ENCODE data around the gene ATXN1L.
"Not testable (repeated sequence)": the region's sequence is repeated elsewhere in the genome, so short reads cannot be mapped to it uniquely, and the experiment has no call there.

ATXN1L gene

DNA sequence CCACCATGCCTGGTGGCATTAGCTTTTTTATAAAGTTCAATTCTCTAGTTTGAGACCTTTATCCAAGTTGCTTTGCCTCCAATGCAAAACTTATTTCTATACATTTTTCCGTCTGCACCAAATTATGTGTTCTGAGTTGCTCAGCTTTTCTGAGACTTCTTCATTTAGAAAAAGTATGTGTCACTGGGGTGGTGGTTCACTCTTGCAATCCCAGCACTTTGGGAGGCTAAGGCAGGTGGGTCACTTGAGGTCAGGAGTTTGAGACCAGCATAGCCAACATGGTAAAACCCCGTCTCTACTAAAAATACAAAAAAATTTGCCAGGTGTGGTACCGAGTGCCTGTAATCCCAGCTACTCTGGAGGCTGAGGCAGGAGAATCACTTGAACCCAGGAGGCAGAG lies 14.1 kb upstream of the ATXN1L start:
- not testable (repeated sequence) for H3K27ac ChIP-seq (ENCODE audit: low read depth, low read length); H3K9me3 ChIP-seq (ENCODE audit: low read length); H3K4me1 ChIP-seq (ENCODE audit: insufficient read depth, low read length); H3K9ac ChIP-seq (ENCODE audit: low read length); H3K36me3 ChIP-seq (ENCODE audit: insufficient read depth, low read length); H3K27me3 ChIP-seq (ENCODE audit: control insufficient read depth in 1 of 2, insufficient read depth in 2 of 2, low read length in 2 of 2); H3K4me3 ChIP-seq (ENCODE audit: low read depth in 1 of 2, low read length in 2 of 2)

DNA sequence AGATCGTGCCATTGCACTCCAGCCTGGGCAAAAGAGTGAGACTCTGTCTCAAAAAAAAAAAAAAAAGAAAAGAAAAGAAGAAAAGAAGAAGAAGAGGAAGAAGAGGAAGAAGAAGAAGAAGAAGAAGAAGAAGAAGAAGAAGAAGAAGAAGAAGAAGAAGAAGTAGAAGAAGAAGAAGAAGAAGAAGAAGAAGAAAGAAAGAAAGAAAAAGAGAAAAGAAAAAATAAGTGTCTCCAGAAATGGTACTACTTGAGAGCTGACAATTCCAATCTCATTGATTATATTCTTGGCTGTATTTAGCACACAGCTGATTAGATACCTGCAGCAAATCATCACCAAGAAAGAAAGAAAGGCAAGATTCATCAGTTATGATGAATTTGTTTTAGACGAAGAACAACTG lies 13.7 kb upstream of the ATXN1L start:
- H3K9me3 ChIP-seq (ENCODE audit: low read length); H3K9ac ChIP-seq (ENCODE audit: low read length); H3K27ac ChIP-seq (ENCODE audit: low read depth, low read length); H3K4me1 ChIP-seq (ENCODE audit: insufficient read depth, low read length); H3K4me3 ChIP-seq (ENCODE audit: low read depth in 1 of 2, low read length in 2 of 2); H3K27me3 ChIP-seq (ENCODE audit: control insufficient read depth in 1 of 2, insufficient read depth in 2 of 2, low read length in 2 of 2); H3K36me3 ChIP-seq (ENCODE audit: insufficient read depth, low read length): not testable (repeated sequence)

DNA sequence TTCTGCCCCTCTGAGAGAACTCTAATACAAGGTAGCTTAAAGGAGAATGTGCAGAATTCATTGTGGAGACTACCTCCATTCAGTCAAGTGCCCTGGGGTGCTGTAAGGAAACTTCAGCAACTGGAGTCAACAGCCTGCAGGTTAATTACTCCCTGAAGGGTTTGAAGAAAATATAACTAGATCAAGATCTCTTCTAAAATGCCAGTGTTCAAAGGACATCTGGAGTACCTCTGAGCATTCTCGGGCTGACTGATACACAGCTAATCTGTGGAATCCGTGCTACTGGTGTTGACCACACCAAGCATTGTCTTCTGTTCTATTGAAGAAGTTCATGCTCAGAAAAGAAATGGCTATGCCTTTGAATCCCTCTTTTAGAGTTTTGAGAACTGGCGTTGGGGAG lies 11.5 kb upstream of the ATXN1L start:
- no peaks in the 10 kb centered on the region for H3K27me3 ChIP-seq (ENCODE audit: control insufficient read depth in 1 of 2, insufficient read depth in 2 of 2, low read length in 2 of 2)
- no peaks in the 10 kb centered on the region for H3K9me3 ChIP-seq (ENCODE audit: low read length)
- H3K36me3 ChIP-seq (ENCODE audit: insufficient read depth, low read length) = no peaks in the 10 kb centered on the region
- H3K4me3 ChIP-seq (ENCODE audit: low read depth in 1 of 2, low read length in 2 of 2) = no peak overlapping the region
- H3K4me1 ChIP-seq (ENCODE audit: insufficient read depth, low read length) = no peaks in the 10 kb centered on the region
- H3K27ac ChIP-seq (ENCODE audit: low read depth, low read length) = no peak overlapping the region
- H3K9ac ChIP-seq (ENCODE audit: low read length) = no peak overlapping the region

DNA sequence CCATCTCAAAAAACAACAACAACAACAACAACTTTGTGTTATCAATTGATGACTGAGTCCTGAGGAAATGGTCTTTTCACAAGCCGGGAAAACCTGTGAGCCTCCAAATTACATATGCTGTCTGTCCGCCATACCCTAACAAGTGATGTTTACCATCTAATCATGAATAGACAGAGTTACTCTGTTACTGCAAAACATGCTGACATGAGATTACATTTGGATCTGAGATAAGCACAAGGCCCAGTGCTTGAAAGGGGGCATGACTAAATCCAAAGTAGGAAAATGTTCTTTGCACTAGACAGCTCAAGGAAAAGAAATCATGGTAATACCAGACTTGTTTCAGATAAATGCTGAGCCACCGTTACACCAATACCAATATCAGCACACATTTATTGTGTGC lies 8.6 kb upstream of the ATXN1L start:
- no peak overlapping the region for H3K9ac ChIP-seq (ENCODE audit: low read length)
- no peak overlapping the region for H3K27ac ChIP-seq (ENCODE audit: low read depth, low read length)
- H3K36me3 ChIP-seq (ENCODE audit: insufficient read depth, low read length) = no peaks in the 10 kb centered on the region
- H3K4me3 ChIP-seq (ENCODE audit: low read depth in 1 of 2, low read length in 2 of 2) = no peak overlapping the region
- H3K27me3 ChIP-seq (ENCODE audit: control insufficient read depth in 1 of 2, insufficient read depth in 2 of 2, low read length in 2 of 2) = no peaks in the 10 kb centered on the region
- no peaks in the 10 kb centered on the region for H3K4me1 ChIP-seq (ENCODE audit: insufficient read depth, low read length)
- H3K9me3 ChIP-seq (ENCODE audit: low read length) = no peaks in the 10 kb centered on the region

DNA sequence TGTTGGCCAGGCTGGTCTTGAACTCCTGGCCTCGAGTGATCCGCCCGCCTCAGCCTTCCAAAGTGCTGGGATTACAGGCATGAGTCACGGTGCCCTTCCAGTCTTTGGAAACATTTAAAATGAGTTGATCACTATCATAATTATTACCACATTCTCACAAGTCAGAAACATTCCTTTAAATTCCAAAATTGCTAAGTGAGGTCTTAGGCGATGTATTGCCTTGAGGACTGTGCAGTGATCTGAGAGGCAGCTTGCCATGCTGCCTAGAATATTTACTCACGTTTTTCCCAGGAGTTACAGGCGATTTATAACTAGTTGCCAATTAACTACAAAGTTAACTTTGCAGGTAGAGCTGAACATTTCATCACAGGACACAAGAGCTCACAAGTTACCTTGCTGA lies 5.7 kb upstream of the ATXN1L start:
- H3K4me1 ChIP-seq (ENCODE audit: insufficient read depth, low read length) = no peaks in the 10 kb centered on the region
- no peaks in the 10 kb centered on the region for H3K36me3 ChIP-seq (ENCODE audit: insufficient read depth, low read length)
- H3K4me3 ChIP-seq (ENCODE audit: low read depth in 1 of 2, low read length in 2 of 2) = no peak overlapping the region
- no peak overlapping the region for H3K9ac ChIP-seq (ENCODE audit: low read length)
- no peaks in the 10 kb centered on the region for H3K9me3 ChIP-seq (ENCODE audit: low read length)
- H3K27me3 ChIP-seq (ENCODE audit: control insufficient read depth in 1 of 2, insufficient read depth in 2 of 2, low read length in 2 of 2) = no peaks in the 10 kb centered on the region
- H3K27ac ChIP-seq (ENCODE audit: low read depth, low read length) = no peak overlapping the region

DNA sequence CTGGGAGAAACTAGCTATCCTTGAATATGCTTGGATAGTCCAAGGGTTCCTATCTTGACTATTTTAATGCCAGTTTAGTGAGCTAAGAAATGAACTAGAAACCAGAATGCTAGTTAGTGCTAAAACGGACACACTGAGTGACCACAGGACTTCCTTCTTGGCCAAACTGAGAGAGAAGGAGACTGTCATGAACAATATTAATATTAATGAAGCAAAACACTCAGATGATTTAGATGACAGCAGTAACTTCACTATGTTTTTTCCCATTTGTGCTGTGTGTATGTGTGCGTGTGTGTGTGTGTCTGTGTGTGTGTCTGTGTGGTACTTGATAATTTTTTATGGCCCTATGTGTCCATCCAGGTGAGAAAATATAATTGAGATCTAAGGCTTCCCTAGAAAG lies 2.2 kb upstream of the ATXN1L start:
- Histone ChIP-seq H3K9ac (ENCODE audit: low read length) (no peak overlapping the region), H3K9me3 (ENCODE audit: low read length) (no peaks in the 10 kb centered on the region), H3K27ac (ENCODE audit: low read depth, low read length) (no peak overlapping the region), H3K27me3 (ENCODE audit: control insufficient read depth in 1 of 2, insufficient read depth in 2 of 2, low read length in 2 of 2) (no peaks in the 10 kb centered on the region), H3K4me3 (ENCODE audit: low read depth in 1 of 2, low read length in 2 of 2) (no peak overlapping the region), H3K4me1 (ENCODE audit: insufficient read depth, low read length) (peaks cover 13% of the 10 kb centered on the region), H3K36me3 (ENCODE audit: insufficient read depth, low read length) (no peaks in the 10 kb centered on the region)

DNA sequence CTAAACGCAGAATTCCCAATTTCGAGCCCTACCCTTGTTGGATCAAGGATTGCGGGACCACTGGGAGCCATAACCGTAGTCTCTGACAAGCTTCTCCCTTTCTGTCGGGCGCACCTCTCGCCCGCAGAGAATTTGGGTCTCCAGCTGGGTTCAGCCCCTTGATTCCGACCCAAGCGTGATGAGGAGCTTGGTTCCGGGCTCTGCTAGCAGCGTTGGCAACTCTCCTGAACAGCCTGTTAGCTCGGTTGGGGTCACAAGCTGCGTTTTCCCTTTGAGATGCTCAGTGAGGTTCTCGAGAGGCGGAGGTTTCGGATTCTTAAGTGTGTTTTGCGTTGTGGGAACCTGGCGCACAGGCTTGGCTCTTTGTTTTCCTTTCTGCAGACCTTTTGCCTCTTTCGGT lies 655 bp downstream of the ATXN1L start:
- H3K36me3 ChIP-seq (ENCODE audit: insufficient read depth, low read length) = peaks cover 15% of the 10 kb centered on the region
- H3K4me3 ChIP-seq (ENCODE audit: low read depth in 1 of 2, low read length in 2 of 2) = peak overlapping the region; percentile 89 to 95
- no peaks in the 10 kb centered on the region for H3K9me3 ChIP-seq (ENCODE audit: low read length)
- peak overlapping the region; percentile 88 for H3K27ac ChIP-seq (ENCODE audit: low read depth, low read length)
- peak overlapping the region; percentile 90 for H3K9ac ChIP-seq (ENCODE audit: low read length)
- H3K4me1 ChIP-seq (ENCODE audit: insufficient read depth, low read length) = peaks cover 13% of the 10 kb centered on the region
- no peaks in the 10 kb centered on the region for H3K27me3 ChIP-seq (ENCODE audit: control insufficient read depth in 1 of 2, insufficient read depth in 2 of 2, low read length in 2 of 2)

DNA sequence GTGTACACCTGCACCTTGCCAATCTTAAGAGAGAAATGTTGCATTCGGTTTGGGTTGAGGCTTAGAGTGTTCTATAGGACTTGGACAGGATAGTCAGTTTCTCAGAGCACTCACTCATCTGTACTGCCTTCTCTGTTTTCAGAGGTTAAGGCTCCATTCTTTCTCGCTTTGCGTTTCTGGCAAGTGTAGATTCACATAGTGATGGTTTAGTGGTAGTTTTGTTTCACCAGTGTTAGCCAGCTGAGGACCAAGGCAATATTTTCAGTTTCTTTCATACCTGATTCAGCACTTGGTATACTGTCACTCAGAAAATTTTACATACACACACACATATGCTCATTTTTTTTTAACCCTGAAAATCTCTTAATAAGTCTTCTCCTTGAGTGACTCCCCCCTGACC lies 1.3 kb downstream of the ATXN1L start:
- peak overlapping the region in 1 of 2 donors; percentile 95 for H3K4me3 ChIP-seq (ENCODE audit: low read depth in 1 of 2, low read length in 2 of 2)
- H3K27ac ChIP-seq (ENCODE audit: low read depth, low read length) = no peak overlapping the region
- H3K27me3 ChIP-seq (ENCODE audit: control insufficient read depth in 1 of 2, insufficient read depth in 2 of 2, low read length in 2 of 2) = no peaks in the 10 kb centered on the region
- peak overlapping the region; percentile 90 for H3K9ac ChIP-seq (ENCODE audit: low read length)
- peaks cover 19% of the 10 kb centered on the region for H3K36me3 ChIP-seq (ENCODE audit: insufficient read depth, low read length)
- no peaks in the 10 kb centered on the region for H3K9me3 ChIP-seq (ENCODE audit: low read length)
- H3K4me1 ChIP-seq (ENCODE audit: insufficient read depth, low read length) = peaks cover 13% of the 10 kb centered on the region

DNA sequence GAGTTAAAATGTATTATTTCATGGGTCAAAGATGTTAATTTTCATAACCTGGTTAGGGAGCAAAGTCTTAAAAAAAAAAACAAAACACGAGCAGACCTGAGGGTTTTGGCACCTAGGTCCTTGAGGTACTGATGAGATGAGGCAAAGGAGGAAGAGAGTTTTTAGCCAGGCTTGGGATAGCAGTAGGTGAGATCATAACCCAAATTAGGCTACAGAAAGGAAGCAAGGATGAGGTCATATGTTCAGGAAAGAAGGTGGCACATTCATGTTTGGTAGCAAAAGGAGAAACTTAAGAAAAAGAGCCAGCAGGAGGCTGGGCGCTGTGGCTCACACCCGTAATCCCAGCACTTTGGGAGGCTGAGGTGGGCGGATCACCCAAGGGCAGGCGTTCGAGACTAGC lies 2.8 kb downstream of the ATXN1L start:
- peaks cover 13% of the 10 kb centered on the region for H3K4me1 ChIP-seq (ENCODE audit: insufficient read depth, low read length)
- H3K27me3 ChIP-seq (ENCODE audit: control insufficient read depth in 1 of 2, insufficient read depth in 2 of 2, low read length in 2 of 2) = no peaks in the 10 kb centered on the region
- no peak overlapping the region for H3K4me3 ChIP-seq (ENCODE audit: low read depth in 1 of 2, low read length in 2 of 2)
- no peak overlapping the region for H3K9ac ChIP-seq (ENCODE audit: low read length)
- peaks cover 30% of the 10 kb centered on the region for H3K36me3 ChIP-seq (ENCODE audit: insufficient read depth, low read length)
- H3K27ac ChIP-seq (ENCODE audit: low read depth, low read length) = no peak overlapping the region
- H3K9me3 ChIP-seq (ENCODE audit: low read length) = no peaks in the 10 kb centered on the region

DNA sequence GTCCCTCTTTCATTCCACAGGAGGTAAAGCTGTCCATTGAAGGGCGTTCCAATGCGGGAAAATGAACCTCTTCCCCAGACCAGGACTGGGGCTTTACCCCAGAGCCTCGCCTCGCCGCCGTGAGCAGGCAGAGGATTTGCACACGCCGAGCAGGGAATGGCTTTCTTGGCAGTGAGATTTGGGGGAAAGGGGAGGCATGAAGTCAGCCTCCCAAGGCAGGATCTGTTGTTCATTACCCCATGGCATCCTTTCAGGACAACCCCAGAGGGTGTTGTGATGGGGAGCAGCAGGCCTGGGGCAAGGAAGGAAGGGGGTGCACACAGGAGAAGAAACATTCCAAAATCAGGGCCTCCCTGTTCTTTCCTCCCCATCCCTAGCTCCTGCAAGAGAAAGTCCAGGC lies 6.0 kb downstream of the ATXN1L start:
- Histone ChIP-seq H3K4me3 (ENCODE audit: low read depth in 1 of 2, low read length in 2 of 2) (no peak overlapping the region), H3K27me3 (ENCODE audit: control insufficient read depth in 1 of 2, insufficient read depth in 2 of 2, low read length in 2 of 2) (no peaks in the 10 kb centered on the region), H3K9me3 (ENCODE audit: low read length) (no peaks in the 10 kb centered on the region), H3K4me1 (ENCODE audit: insufficient read depth, low read length) (peaks cover 8% of the 10 kb centered on the region), H3K9ac (ENCODE audit: low read length) (no peak overlapping the region), H3K36me3 (ENCODE audit: insufficient read depth, low read length) (peaks cover 40% of the 10 kb centered on the region), H3K27ac (ENCODE audit: low read depth, low read length) (no peak overlapping the region)

DNA sequence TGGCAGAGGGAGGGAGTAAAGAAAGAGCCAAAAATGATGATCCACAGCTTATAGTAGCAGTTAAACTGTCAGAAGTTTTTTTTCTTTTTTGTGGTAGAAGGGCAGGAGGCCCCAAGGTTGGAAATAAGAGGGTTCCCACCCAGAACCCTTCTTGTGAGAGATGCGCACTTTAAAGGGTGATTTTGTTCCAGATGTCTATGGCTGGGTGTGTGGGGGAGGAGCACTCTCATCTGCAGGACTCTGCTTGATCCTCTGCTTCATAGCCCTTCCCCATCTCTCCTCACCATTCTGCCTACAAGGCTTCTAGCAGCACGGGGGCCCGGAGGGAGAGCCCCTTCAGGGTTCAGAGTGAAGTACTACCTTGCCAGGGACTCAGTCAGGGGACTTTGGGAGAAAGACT lies 6.4 kb downstream of the ATXN1L start:
- Histone ChIP-seq H3K4me1 (ENCODE audit: insufficient read depth, low read length) (peaks cover 4% of the 10 kb centered on the region), H3K9ac (ENCODE audit: low read length) (no peak overlapping the region), H3K9me3 (ENCODE audit: low read length) (no peaks in the 10 kb centered on the region), H3K27ac (ENCODE audit: low read depth, low read length) (no peak overlapping the region), H3K27me3 (ENCODE audit: control insufficient read depth in 1 of 2, insufficient read depth in 2 of 2, low read length in 2 of 2) (no peaks in the 10 kb centered on the region), H3K4me3 (ENCODE audit: low read depth in 1 of 2, low read length in 2 of 2) (no peak overlapping the region), H3K36me3 (ENCODE audit: insufficient read depth, low read length) (peaks cover 40% of the 10 kb centered on the region)

DNA sequence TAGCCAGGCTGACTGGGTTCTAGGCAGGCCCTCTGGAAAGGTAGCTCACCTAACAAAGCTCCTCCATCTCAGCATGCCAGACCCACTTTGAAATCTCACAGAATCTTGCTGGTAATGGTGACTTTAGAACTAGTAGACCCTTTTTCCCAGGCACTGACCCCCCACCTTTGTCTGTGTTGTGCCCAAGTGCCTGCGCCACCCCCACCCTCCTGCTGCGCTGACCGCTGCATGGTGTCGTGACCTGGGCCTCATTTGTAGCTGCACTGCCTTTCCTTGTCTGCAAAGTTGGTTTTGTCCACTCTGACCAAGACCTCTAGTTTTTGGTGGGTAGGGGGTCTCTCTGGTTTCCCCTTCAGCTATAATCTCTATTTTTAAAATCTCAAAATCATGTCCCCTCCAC lies 6.8 kb downstream of the ATXN1L start:
- Histone ChIP-seq H3K9ac (ENCODE audit: low read length) (no peak overlapping the region), H3K9me3 (ENCODE audit: low read length) (no peaks in the 10 kb centered on the region), H3K27me3 (ENCODE audit: control insufficient read depth in 1 of 2, insufficient read depth in 2 of 2, low read length in 2 of 2) (no peaks in the 10 kb centered on the region), H3K36me3 (ENCODE audit: insufficient read depth, low read length) (peaks cover 40% of the 10 kb centered on the region), H3K4me1 (ENCODE audit: insufficient read depth, low read length) (peaks cover under 1% of the 10 kb centered on the region), H3K4me3 (ENCODE audit: low read depth in 1 of 2, low read length in 2 of 2) (no peak overlapping the region), H3K27ac (ENCODE audit: low read depth, low read length) (no peak overlapping the region)
